Endothelial cell of umbilical vein (primary cell): ENCODE data around the gene WAPL.

ENCODE experiments used
- EZH2 ChIP-seq: IDR thresholded peaks from 2 replicates; pipeline ENCODE4 v1.6.1; 2012; ENCODE audit warnings: borderline replicate concordance, low read depth, mild to moderate bottlenecking, moderate library complexity, low read length, inconsistent platforms; ENCODE audit not compliant: severe bottlenecking
- JUN ChIP-seq: IDR thresholded peaks from 2 replicates; pipeline ENCODE4 v1.6.1; 2011; ENCODE audit warnings: borderline replicate concordance, low read depth; ENCODE audit not compliant: insufficient read length, insufficient read depth
- POLR2A ChIP-seq: IDR thresholded peaks from 2 replicates; pipeline ENCODE4 v1.6.1; 2012; ENCODE audit warnings: low read depth, mild to moderate bottlenecking, control low read depth, low read length
- POLR2AphosphoS5 ChIP-seq: IDR thresholded peaks from 2 replicates; pipeline ENCODE4 v1.6.1; 2012; ENCODE audit warnings: low read depth, mild to moderate bottlenecking, control low read depth, low read length, moderate library complexity; ENCODE audit not compliant: insufficient read depth
- TF ChIP-seq, protein P1 (sequence below), 2 donors: IDR thresholded peaks; 1 replicate in 1 of 2; 2 replicates in 1 of 2; pipeline ENCODE4 v1.5.1; 2011; ENCODE audit warnings: low read length in 2 of 2, mild to moderate bottlenecking in 2 of 2, moderate library complexity in 2 of 2, control low read depth in 1 of 2, inconsistent platforms in 1 of 2, low read depth in 1 of 2; ENCODE audit not compliant: insufficient read depth in 1 of 2; ENCODE audit errors: extremely low read depth in 1 of 2

DNA sequence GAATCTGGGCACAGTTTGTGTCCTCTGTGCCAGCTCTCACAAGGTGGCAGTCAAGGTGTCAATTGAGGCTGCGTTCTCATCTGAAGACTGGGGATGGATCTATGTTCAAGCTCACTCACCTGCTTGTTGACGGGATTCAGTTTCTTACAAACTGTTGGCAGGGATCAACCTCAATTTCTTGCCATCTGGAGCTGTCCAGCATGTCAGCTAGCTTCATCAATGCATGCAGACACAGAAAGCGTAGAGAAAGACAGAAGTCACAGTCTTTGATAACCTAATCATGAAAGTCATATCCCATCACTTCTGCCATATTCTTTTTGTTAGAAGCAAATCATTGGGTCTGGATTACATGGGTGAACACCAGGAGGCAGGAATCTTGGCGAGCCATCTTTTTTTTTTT is 32.0 kb upstream of the WAPL start:
- TF ChIP-seq POLR2A (no peak), POLR2AphosphoS5 (no peak), EZH2 (no peak), JUN (no peak)
- TF ChIP-seq, protein P1, sequence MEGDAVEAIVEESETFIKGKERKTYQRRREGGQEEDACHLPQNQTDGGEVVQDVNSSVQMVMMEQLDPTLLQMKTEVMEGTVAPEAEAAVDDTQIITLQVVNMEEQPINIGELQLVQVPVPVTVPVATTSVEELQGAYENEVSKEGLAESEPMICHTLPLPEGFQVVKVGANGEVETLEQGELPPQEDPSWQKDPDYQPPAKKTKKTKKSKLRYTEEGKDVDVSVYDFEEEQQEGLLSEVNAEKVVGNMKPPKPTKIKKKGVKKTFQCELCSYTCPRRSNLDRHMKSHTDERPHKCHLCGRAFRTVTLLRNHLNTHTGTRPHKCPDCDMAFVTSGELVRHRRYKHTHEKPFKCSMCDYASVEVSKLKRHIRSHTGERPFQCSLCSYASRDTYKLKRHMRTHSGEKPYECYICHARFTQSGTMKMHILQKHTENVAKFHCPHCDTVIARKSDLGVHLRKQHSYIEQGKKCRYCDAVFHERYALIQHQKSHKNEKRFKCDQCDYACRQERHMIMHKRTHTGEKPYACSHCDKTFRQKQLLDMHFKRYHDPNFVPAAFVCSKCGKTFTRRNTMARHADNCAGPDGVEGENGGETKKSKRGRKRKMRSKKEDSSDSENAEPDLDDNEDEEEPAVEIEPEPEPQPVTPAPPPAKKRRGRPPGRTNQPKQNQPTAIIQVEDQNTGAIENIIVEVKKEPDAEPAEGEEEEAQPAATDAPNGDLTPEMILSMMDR (IDR thresholded peaks at IDR 0.05; ENCODE audit: extremely low read depth in 1 of 2, insufficient read depth in 1 of 2, low read depth in 1 of 2, low read length in 2 of 2): no peak
